ENCODE data around the gene ISLR.

ISLR gene

DNA sequence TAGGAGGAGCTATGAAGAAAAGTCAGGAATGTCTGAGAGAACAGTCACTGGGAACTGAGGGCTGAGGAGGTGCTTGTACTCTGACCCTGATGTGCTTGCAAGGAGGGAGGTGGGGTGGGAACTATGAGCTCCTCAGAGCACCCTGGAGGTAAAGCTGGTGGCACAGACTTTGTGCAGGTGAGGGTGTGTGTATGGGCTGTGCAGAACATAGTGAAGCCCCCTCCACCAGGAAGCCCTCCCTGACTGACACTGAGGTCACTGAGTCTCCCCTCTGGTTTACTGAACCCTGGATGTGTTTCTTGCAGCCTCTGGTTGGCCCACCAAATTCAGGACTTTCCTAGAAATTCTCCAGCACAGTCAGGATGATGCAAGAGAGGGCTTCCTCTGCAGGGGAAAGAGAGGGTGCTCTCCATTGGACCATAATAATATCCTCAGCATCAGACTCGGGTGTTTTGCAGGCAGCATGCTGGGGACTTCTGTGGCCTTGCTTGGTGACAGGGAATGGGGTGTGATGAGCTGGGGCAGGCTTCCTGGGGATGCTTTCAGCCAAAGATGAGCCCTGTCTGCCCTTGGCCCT lies 1.5 kb upstream of the ISLR start:
- no peak for DNase-seq (ENCODE audit: low read depth)

GRCh38 chr15:74172701-74173379 lies 670 bp upstream of the ISLR start:
- no peak for DNase-seq (ENCODE audit: low read depth)

- DNase-seq (ENCODE audit: low read depth), result no peak
These were observed 878 bp downstream of the ISLR start for GRCh38 chr15:74174219-74174957.

- DNase-seq (ENCODE audit: low read depth), result no peak
These were observed 1.4 kb downstream of the ISLR start for GRCh38 chr15:74174958-74175253.

GRCh38 chr15:74175271-74176191 lies 2.0 kb downstream of the ISLR start:
- no peak for DNase-seq (ENCODE audit: low read depth)

- no peak for DNase-seq (ENCODE audit: low read depth)
These were observed 3.0 kb downstream of the ISLR start for GRCh38 chr15:74176262-74177214.

DNA sequence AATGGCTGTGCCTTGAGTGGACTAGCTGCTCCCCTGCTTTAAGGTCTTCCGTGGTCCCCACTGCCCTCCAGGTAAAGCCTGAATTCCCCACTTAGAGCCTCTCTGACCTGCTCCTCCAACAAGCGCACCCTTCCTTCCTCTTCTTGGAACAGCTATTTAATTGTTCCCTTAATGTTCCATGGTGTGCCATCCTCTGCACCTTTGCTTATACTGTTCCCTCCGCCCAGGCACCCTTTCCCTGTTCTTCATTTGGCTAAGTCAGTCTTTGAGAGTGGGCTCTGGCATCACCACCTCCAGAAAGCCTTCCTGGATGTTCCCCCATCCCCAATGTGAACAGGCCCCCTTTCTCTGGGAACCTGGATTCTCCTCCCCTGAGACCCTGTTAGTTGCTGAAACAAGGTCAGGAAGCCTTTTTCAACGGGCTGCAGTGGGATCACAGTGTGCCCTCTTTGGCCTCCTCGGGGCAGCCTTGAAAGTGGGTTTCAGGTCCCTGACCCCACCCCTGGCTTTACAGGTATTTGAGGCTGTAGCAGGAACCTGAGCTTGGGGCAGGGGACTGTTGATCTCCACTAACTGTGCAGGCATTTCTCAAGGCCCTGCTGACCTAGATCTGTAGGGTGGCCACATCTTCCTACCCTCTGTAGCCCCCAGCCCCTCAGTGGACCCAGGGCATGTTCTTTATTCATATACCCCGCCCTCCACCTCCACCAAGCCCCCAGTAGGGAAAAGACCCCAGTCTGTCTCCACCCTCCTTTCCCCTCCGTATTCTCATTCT lies 5.0 kb downstream of the ISLR start:
- DNase-seq (ENCODE audit: low read depth), result no peak

DNA sequence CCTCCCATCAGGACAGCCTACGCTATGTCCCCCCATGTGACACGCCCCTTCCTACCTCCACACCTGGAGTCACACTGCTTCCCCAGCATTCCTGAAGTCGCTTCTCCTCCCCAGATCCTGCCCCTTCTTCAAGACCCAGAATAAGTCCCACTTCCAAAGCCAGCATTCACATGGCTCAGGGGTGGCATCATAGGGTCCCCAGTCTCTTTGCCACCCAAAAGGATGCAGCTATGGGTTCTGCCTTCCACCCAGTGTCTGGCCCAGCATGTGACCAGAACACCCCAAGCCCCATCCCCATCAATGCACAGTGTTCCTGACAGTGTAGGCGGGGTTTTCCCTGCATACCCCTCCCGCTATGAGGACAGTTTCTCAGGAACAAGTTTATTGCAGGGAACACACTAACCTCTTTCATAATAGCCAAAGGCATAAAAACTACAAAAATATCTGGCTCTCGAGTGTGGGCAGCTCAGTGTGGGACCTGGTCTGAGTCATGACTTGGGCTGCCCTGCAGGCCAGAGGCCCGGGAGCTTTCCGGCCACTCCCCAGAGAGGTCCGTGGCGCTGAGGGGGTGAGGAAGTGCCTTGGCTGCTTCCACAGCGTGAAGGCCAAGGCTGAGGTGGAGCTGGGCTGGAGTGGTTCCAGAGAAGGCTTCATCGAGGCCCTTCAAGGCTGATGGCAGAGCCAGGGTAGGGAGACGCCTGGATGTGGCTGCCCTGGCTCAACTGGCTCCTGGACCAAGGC lies 5.8 kb downstream of the ISLR start:
- peak; percentile 71 for DNase-seq (ENCODE audit: low read depth)

- no peak for DNase-seq (ENCODE audit: low read depth)
These were observed 6.7 kb downstream of the ISLR start for GRCh38 chr15:74179983-74180880.

DNA sequence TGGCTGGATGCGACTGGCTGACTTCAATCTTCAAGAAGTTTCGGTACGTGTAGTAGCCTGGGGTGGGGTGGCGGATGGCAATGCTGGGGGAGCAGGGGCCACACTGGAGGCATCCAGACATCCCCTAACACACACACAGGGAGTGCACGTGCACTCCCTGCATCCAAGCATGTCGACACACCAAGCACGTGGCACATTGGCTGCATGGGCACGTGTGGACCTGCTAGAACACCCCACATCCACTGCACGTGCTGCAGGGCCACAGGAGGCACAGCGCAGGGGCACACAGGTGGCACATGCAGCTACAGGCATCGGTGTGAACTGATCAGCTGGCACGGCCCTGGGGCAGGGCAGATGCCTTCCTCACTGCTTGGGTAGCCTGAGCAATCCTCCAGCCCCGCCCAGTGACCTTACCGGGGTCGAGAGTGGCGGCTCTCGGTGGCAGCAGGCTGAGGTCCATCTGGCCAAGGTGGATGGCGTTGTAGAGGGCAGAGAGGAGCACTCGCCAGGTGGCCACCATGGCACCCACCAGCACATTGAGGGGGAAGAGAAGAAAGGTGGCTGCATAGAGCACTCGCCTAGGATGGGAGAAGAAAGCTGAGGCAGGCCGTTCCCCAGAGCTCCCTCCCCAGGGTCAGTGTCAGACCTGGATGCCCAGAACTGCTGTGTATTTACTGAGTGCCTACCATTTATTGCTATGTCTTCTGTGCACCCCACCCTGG lies 7.5 kb downstream of the ISLR start:
- DNase-seq (ENCODE audit: low read depth), result no peak

DNA sequence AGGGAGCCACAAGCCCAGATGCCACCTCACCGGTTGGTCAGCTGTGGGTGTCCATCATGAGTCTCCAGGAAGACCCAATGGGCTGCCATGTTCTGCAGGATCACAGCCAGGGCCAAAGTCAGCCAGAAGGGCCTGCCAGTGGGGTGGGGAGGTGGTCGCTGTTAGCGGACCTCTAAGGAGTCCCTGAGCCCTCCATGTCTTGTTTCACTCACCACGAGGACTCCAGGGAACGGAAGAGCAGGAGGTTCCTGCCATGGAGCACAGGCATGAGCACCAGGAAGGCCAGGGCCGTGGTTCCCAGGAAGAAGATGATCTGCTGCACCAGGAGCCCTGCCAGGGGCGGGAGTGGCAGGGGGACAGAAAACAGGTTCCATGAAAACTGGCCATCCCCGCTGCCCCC lies 8.6 kb downstream of the ISLR start:
- DNase-seq (ENCODE audit: low read depth), result no peak

DNA sequence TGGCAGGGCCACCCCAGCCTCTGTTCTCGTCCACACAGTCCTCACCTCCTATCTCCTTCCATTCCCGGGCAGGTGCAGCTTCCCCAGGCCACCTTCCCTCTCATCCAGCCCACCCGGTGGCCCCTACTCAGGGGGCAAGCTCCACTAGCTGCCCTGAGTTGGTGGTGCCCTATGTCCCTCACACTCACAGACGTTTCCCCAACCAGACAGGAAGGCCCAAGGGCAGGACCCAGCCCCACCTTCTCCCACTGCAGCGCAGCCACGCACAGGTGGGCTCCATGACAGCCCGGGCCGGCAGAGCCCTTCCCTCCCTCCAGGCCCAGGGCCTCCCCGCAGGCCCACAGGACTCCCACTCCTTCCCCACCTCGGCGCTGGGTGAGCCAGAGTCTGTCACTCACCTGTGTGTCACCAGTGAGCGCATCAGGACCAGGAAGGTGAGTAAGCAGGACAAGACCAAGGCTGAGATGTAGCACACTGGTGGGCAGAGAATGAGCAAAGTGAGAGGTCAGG lies 11.1 kb downstream of the ISLR start:
- DNase-seq (ENCODE audit: low read depth), result no peak

DNA sequence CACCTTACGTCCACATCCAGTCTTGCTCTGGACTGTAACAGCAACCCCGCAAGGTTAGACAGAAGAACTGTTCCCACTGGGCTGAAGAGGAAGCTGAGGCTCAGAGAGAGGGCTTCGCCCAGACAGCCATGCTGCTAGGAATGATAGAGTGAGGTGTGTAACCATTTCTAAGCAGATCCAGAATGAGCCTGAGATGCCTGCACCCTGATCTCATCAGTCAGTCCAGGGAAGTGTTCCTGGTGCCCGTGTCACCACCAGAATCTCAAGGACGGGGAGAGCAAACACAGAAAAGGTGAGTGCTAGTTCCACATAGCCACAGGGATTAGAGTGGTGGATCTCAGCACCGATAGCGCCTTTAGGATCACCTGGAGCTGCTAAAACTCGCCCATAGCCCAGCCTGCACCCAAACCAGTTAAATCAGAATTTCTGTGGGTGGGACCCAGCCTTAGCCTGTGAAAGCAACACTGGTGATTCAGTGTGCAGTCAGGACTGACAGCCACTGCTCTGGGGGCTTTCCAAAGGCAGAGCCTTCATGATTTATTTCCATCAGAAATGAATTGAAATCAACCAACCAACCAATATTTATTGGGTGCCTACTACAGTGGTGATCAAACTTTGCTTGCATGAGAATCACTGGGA lies 12.3 kb downstream of the ISLR start:
- no peak for DNase-seq (ENCODE audit: low read depth)

- no peak for DNase-seq (ENCODE audit: low read depth)
These were observed 14.7 kb downstream of the ISLR start for GRCh38 chr15:74188216-74188615.

GRCh38 chr15:74191798-74192197 lies 18.3 kb downstream of the ISLR start:
- no peak for DNase-seq (ENCODE audit: low read depth)

- DNase-seq (ENCODE audit: low read depth), result no peak
These were observed 19.2 kb downstream of the ISLR start for GRCh38 chr15:74192751-74193150.

GRCh38 chr15:74193299-74193718 lies 19.8 kb downstream of the ISLR start:
- DNase-seq (ENCODE audit: low read depth), result peak; percentile 80
